8988T (cell line): ENCODE results near the gene PLK4.
"Not testable (repeated sequence)": the region's sequence is repeated elsewhere in the genome, so short reads cannot be mapped to it uniquely, and the experiment has no call there.

ENCODE experiments used
- DNase-seq: peaks from one replicate; pipeline ENCODE4 v3.0.0; 2011

PLK4 gene

DNA sequence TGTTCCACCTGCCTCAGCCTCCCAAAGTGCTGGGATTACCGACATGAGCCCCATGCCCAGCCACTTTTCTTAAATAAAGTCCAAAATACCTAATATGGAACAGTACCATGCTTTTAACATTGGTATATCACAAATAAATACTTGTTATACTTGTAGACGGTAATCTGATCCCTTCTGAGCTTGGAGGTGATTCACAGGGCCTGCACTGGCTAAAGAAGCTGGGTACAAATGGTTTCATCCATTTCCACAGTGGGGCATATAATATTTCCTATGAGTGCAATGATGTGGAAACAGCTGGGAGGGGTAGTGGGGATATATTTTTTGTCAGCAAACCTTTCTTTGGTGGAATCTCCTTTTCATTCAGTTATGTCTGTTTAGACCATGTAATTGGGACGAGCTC lies 35.8 kb downstream of the PLK4 start:
- no peak for DNase-seq

DNA sequence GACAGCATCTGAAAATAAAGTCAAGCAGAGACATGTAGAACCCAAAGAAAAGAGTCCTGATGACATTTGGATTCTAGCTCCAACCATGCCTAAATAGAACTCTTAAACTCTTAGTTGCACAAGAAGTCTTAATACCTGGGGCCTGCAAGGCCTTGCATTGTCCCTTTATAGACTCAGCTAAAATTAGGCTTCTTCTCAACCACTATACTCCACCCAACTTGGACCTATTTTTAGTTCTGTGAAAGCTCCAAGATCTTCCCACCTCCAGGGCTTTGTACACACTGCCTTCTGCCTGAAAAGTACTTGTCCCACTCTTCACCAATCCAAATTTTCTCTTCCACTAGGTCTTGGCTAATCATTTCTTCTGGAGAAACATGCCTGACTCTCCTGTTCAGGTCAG lies 36.5 kb downstream of the PLK4 start:
- no peak for DNase-seq

DNA sequence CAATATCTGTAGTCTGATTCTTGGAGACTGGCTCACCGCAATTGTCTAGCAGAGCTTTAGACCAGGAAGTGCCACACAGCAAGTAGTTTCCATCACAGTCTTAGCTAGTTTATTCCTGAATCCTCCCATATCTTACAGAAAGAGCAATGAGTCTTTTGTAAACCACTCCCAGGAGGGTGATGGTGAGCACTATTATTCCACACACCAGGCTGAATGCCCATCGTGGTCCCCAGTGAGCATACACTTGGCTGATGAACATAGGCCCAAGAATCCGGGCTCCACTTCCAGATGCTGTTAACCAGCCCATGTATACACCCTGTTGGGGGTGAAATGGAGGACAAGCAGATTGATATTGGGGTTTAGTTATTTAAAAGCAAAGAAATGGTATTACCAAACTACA lies 39.8 kb downstream of the PLK4 start:
- no peak for DNase-seq

DNA sequence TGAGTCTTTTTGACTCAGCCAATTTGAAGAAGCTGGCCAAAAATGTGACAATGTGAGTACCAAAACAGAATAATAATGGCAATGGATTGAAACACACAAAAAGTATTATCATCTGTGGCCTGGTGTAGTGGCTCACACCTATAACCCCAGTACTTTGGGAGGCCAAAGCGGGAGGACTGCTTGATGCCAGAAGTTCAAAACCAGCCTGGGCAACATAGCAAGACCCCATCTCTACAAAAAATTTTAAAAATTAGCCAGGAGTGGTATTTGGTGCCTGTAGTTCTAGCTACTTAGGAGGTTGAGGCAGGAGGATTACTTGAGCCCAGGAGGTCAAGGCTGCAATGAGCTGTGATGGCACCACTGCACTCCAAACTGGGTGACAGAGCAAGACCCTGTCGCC lies 41.5 kb downstream of the PLK4 start:
- DNase-seq = no peak

DNA sequence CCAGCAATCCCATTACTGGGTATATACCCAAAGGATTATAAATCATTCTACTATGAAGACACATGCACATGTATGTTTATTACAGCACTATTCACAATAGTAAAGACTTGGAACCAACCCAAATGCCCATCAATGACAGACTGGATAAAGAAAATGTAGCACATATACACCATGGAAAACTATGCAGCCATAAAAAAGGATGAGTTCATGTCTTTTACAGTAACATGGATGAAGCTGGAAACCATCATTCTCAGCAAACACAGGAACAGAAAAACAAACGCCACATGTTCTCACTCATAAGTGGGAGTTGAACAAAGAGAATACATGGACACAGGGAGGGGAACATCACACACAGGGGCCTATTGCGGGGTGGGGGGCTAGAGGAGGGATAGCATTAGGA lies 45.0 kb downstream of the PLK4 start:
- DNase-seq = not testable (repeated sequence)

DNA sequence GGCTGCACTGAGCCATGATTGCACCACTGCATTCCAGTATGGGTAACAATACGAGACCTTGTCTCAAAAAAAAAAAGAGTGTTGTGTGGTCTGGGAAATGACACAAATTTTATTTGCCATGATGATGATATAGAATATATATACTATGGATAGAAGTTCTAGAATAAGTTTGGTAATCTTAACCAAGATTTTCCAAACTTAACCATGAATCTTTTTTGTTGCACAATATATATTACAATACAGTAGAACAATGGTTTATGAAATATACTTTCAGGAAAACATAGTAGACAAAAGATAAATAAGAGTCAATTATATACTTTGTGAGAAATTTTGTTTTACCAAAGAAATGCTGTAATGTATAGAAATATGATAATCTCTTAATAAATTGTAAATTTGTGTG lies 49.5 kb downstream of the PLK4 start:
- DNase-seq = no peak

DNA sequence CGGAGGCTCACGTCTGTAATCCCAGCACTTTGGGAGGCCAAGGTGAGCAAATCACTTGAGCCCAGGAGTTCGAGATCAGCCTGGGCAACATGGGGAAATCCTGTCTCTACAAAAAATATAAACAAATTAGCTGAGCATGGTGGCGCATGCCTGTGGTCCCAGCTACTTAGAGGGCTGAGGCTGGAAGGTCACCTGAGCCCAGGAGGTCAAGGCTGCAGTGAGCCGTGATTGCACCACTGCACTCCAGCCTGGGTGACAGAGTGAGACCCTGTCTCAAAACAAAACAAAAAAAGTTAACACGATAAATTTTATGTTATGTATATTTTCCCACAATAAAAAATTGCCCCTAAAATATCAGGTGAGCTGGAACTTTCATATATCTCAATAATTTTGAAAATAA lies 51.1 kb downstream of the PLK4 start:
- DNase-seq = not testable (repeated sequence)

DNA sequence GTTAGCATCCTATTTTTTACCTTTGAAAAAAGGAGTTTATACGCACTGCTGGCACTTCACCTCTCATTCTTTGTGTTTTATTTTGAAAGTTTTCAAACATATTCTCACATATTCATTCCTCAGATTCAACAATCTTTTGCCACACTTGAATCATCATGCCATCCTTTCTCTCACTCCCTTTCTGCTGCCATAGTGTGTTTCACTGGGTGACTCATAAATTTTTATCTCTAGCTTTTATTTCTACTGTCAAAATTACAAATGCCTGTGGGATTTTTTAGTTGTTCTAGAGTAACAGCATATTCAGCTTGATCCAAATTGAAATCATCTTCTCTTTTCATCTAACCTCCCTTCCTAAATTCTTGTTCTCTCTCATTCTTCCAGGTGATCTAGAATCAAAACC lies 56.3 kb downstream of the PLK4 start:
- DNase-seq = no peak
